Lung (tissue), 16 donors: Measurements from ENCODE around the gene NUDT1. TPM values are rescaled to one million over a fixed set of nuclear protein-coding genes. Genes with fewer than 3 reads are reported as not detected.

Source experiments
- ATAC-seq: fragments of 200-7000 bp; cut with Tn5 transposase; one replicate; pipeline ENCODE4 v1.9.1; 2020; ENCODE audit warnings: moderate number of reproducible peaks; ENCODE audit not compliant: insufficient read depth, low FRiP score
- DNase-seq, 3 donors: peaks; one replicate each; pipeline ENCODE4 v3.0.0-alpha.2; 2013 to 2017
- H3K27ac ChIP-seq, 2 donors: one replicate each; pipeline ENCODE4 v1.5.1; 2013; ENCODE audit warnings: mild to moderate bottlenecking in 2 of 2, moderate library complexity in 2 of 2, control low read depth in 1 of 2, inconsistent platforms in 1 of 2, low read depth in 1 of 2, low read length in 1 of 2
- H3K27me3 ChIP-seq, 3 donors: one replicate each; pipeline ENCODE4 v1.5.1; 2013; ENCODE audit warnings: low read length in 2 of 3; ENCODE audit not compliant: control insufficient read depth in 3 of 3, insufficient read depth in 3 of 3
- H3K36me3 ChIP-seq, 4 donors: one replicate each; pipeline ENCODE4 v1.5.1; 2013; ENCODE audit warnings: low read length in 4 of 4, mild to moderate bottlenecking in 1 of 4, moderate library complexity in 1 of 4; ENCODE audit not compliant: control insufficient read depth in 4 of 4, insufficient read depth in 4 of 4
- H3K4me1 ChIP-seq, 5 donors: one replicate each; pipeline ENCODE4 v1.5.1; 2013; ENCODE audit warnings: low read length in 5 of 5, mild to moderate bottlenecking in 2 of 5, moderate library complexity in 1 of 5; ENCODE audit not compliant: control insufficient read depth in 5 of 5, insufficient read depth in 5 of 5
- H3K4me3 ChIP-seq: one replicate; pipeline ENCODE4 v1.5.1; 2013; ENCODE audit warnings: mild to moderate bottlenecking, control low read depth, moderate library complexity
- H3K9ac ChIP-seq, 2 donors: one replicate each; pipeline ENCODE4 v1.5.1; 2013; ENCODE audit warnings: low read length in 2 of 2, control low read depth in 1 of 2; ENCODE audit not compliant: insufficient read depth in 1 of 2
- H3K9me3 ChIP-seq, 4 donors: one replicate each; pipeline ENCODE4 v1.5.1; 2013; ENCODE audit warnings: low read length in 3 of 4, mild to moderate bottlenecking in 1 of 4, moderate library complexity in 1 of 4; ENCODE audit not compliant: control insufficient read depth in 4 of 4, insufficient read depth in 3 of 4
- WGBS, 2 donors: extraction: QIAGEN DNeasy Blood & Tissue Kit; methylation state at CpG; one replicate each; pipeline ENCODE4 v1.1.7; 2013; 5-methylcytosine and 5-hydroxymethylcytosine counted together
- long read RNA-seq, 5 donors: transcript quantifications; one replicate each; lab custom pipeline, GENCODE V29; 2026
- polyA plus RNA-seq, 2 donors: library from polyadenylated mRNA; stranded (reverse); fragments of 200-250 nt; gene quantifications; one replicate each; pipeline ENCODE4 v1.2.1, GENCODE V29; 2013
- total RNA-seq, 2 donors: library from RNA; depleted of rRNA in 1 of 2; stranded (reverse); fragments of >200 nt in 1 of 2; gene quantifications; one replicate each; pipeline ENCODE4 v1.2.1, GENCODE V29; 2014 to 2021
- TF ChIP-seq, protein P1 (sequence below): IDR thresholded peaks from 2 replicates; pipeline ENCODE4 v1.5.1; 2012; ENCODE audit warnings: mild to moderate bottlenecking; ENCODE audit errors: control extremely low read depth, extremely low read depth
- donor health status: control.
- donor health status: control.
- donor health status: Bipolar disorder and iron deficiency.
- donor health status: healthy.
- donor health status: DM: yes; HTN: yes; CAD: no.

NUDT1 gene
- total RNA-seq: 10 to 100 TPM in 1 of 2 donors, 1 to 10 TPM in 1; 9.3 to 16.1 TPM
- 10 to 100 TPM; 20.9 to 24.7 TPM for polyA plus RNA-seq
- long read RNA-seq, donor 1, transcript NUDT1-203 (4 exons, 662 nt): minor isoform, 5 of 19 reads
- long read RNA-seq, donor 1, transcript NUDT1-206 (3 exons, 714 nt): major isoform, 7 of 19 reads
- long read RNA-seq, donor 1, partial matches to known transcripts: 6 of 19 reads
- long read RNA-seq, donor 1, other reads (novel, unspliced or antisense): 0 of 19 reads
- long read RNA-seq, donor 2, transcript NUDT1-206 (3 exons, 714 nt): major isoform, 6 of 10 reads
- long read RNA-seq, donor 2, partial matches to known transcripts: 0 of 10 reads
- long read RNA-seq, donor 2, other reads (novel, unspliced or antisense): 0 of 10 reads
- long read RNA-seq, donor 3, transcript NUDT1-203 (4 exons, 662 nt): major isoform, 6 of 8 reads
- long read RNA-seq, donor 3, partial matches to known transcripts: 0 of 8 reads
- long read RNA-seq, donor 3, other reads (novel, unspliced or antisense): 0 of 8 reads
- long read RNA-seq, donor 4, transcript NUDT1-203 (4 exons, 662 nt): major isoform, 5 of 9 reads
- long read RNA-seq, donor 4, partial matches to known transcripts: 0 of 9 reads
- long read RNA-seq, donor 4, other reads (novel, unspliced or antisense): 0 of 9 reads
- long read RNA-seq, donor 5, transcript NUDT1-203 (4 exons, 662 nt): major isoform, 9 of 16 reads
- long read RNA-seq, donor 5, partial matches to known transcripts: 0 of 16 reads
- long read RNA-seq, donor 5, other reads (novel, unspliced or antisense): 0 of 16 reads

DNA sequence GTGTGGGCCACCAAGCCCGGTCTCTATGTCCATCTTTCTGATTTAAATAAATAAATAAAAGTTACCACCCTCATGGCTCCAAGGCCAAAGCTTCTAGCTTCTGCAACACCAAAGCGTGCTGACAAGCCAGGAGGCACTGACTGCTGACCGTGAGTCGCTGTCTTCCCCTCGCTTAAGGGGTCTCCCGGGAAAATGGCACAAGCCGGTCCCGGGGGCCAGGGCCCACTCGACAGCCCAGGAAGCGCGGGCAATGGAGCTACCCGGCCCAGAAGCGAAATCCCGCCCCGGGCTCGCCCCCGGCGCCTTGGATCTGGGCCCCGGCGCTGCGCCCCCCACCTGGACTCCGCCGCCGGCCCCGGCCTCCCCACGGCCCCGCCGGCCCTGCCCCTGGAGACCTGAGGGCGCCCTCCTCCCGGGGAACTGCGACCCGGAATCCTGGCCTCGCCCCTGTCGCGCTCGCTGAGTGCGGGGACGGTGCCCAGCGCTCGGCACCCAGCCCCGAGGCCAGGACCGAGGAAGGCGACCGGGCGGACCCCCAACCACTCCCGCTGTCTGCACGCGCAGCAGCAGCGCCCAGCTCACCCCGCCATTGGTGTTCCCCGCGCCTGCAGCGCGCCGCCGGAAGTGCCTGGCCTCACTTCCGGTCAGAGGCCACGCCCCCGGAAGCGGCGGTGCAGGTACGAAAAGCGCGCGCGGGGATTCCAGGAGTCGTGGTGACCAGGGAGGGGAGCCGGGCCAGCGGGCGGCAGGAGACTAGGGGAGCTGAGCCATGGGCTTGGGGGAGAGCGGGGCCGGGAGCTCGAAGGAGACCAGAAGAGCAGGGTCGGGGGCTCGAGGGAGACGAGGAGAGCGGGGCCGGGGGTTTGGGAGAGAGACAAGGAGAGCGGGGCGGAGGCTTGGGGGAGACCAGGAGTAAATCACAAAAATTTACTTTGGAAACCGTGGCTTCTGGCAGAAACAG, at the start of gene NUDT1, which contains the start of gene MRM2:
TSS of gene NUDT1 (plus strand) at position 647 of the 961 bp plus-strand sequence. CDS start 2,349 bp downstream, outside the sequence.
TSS of gene MRM2 (minus strand) at position 626 of the 961 bp plus-strand sequence. CDS start at position 590, 36 bp downstream.
- ATAC-seq (peak; percentile 82), DNase-seq (peak; percentile 78 to 87 (median 83))
- WGBS, 2 donors: 1% methylated on average over 69 to 81 of the region's 81 CpGs
- Histone ChIP-seq H3K4me1 (peaks cover 0 to 22% (median 3%) of the 10 kb centered on the region in 5 donors), H3K4me3 (peak within 1 kb of the TSS; percentile 95), H3K27me3 (no peaks in the 10 kb centered on the region), H3K9me3 (no peaks in the 10 kb centered on the region), H3K9ac (peak within 1 kb of the TSS; percentile 49 to 68), H3K36me3 (peaks cover 6 to 19% (median 15%) of the 10 kb centered on the region in 4 donors), H3K27ac (peak within 1 kb of the TSS; percentile 55 to 85)
- TF ChIP-seq, protein P1, sequence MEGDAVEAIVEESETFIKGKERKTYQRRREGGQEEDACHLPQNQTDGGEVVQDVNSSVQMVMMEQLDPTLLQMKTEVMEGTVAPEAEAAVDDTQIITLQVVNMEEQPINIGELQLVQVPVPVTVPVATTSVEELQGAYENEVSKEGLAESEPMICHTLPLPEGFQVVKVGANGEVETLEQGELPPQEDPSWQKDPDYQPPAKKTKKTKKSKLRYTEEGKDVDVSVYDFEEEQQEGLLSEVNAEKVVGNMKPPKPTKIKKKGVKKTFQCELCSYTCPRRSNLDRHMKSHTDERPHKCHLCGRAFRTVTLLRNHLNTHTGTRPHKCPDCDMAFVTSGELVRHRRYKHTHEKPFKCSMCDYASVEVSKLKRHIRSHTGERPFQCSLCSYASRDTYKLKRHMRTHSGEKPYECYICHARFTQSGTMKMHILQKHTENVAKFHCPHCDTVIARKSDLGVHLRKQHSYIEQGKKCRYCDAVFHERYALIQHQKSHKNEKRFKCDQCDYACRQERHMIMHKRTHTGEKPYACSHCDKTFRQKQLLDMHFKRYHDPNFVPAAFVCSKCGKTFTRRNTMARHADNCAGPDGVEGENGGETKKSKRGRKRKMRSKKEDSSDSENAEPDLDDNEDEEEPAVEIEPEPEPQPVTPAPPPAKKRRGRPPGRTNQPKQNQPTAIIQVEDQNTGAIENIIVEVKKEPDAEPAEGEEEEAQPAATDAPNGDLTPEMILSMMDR: no peak

- no peak overlapping the region for H3K4me3 ChIP-seq
- no peaks in the 10 kb centered on the region for H3K4me1 ChIP-seq
- H3K9ac ChIP-seq: no peak overlapping the region
- ATAC-seq (no peak), DNase-seq (peak in 1 of 3 donors; percentile 8)
- peaks cover 0 to 5% (median 2%) of the 10 kb centered on the region in 4 donors for H3K9me3 ChIP-seq
- H3K27me3 ChIP-seq: no peaks in the 10 kb centered on the region
- H3K27ac ChIP-seq: no peak overlapping the region
- TF ChIP-seq, protein P1: no peak
- WGBS, 2 donors: 86 to 93% methylated on average over 18 of the region's 18 CpGs
- peaks cover 0 to 15% (median 12%) of the 10 kb centered on the region in 4 donors for H3K36me3 ChIP-seq
Measured at GRCh38 chr7:2192831-2193534, 49.0 kb upstream of the NUDT1 start.

DNA sequence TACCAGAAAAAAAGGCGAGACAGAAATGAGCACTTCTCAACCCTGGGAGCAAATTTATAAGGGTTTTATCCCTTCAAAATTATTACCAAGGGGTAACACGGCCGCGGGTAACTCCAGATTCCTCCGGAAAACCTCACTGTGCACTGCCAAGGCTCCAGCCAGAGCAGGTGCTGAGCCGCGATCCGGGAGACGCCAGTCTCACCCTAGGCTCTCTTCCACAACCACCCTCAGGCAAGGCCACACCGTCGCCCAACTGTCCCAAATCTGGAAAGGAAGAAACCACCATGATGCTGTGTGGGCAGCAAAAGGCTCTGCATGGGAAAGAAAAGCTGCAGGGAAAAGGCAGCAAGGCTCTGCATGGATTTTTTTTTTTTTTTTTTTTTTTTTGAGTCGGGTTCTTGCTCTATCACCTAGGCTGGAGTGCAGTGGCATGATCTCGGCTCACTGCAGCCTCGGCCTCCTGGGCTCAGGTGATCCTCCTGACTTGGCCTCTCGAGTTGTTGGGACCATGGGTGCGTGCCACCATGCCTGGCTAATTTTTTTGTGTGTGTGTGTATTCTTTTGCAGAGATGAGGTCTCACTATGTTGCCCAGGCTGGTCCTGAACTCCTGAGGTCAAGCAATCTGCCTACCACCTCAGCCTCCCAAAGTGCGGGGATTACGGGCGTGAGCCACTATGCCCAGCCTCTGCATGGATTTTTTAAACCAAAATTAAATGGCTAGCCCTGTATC, 48.3 kb upstream of the NUDT1 start:
- H3K4me3 ChIP-seq: no peak overlapping the region
- H3K27ac ChIP-seq: no peak overlapping the region
- WGBS, 2 donors: 95% methylated on average over 18 to 19 of the region's 19 CpGs
- no peaks in the 10 kb centered on the region for H3K27me3 ChIP-seq
- no peak for ATAC-seq
- H3K36me3 ChIP-seq: peaks cover 0 to 19% (median 14%) of the 10 kb centered on the region in 4 donors
- peaks cover 0 to 5% (median 2%) of the 10 kb centered on the region in 4 donors for H3K9me3 ChIP-seq
- no peaks in the 10 kb centered on the region for H3K4me1 ChIP-seq
- TF ChIP-seq, protein P1: no peak
- DNase-seq: peak in 1 of 3 donors; percentile 9
- H3K9ac ChIP-seq: no peak overlapping the region
